Activated CD8-positive, alpha-beta T cell treated with anti-CD3 and anti-CD28 coated beads, Interleukin-2, amount 10 ng/mL, durations not matched to agents 7 days and 5 days (primary cell): ENCODE results near the gene FRMD5. TPM values are rescaled to one million over a fixed set of nuclear protein-coding genes. Genes with fewer than 3 reads are reported as not detected.

Experiments
- ATAC-seq: fragments of 150-1000 bp; cut with Tn5 transposase; one replicate; pipeline ENCODE4 v1.10.0; 2021; ENCODE audit warnings: moderate library complexity
- CTCF ChIA-PET: fragments of 350-600 bp; sonication (Branson Sonifier 250); formaldehyde crosslinking; loops from one replicate; lab custom pipeline; 2021; ENCODE audit warnings: antibody characterized with exemption; lab: Charles Lee
- POLR2A ChIA-PET: fragments of 350-600 bp; sonication (Branson Sonifier 250); formaldehyde crosslinking; loops from one replicate; lab custom pipeline; 2021; ENCODE audit warnings: antibody characterized with exemption; lab: Charles Lee
- DNase-seq: peaks from one replicate; pipeline ENCODE4 v3.0.0-alpha.2; 2020
- H3K27ac Mint-ChIP-seq: one replicate; pipeline ENCODE4 v1.8.0; 2021; ENCODE audit warnings: mild to moderate bottlenecking, mixed read lengths
- H3K27me3 Mint-ChIP-seq: one replicate; pipeline ENCODE4 v1.8.0; 2021; ENCODE audit warnings: low read depth, mixed read lengths
- H3K36me3 Mint-ChIP-seq: one replicate; pipeline ENCODE4 v1.8.0; 2021; ENCODE audit warnings: low read depth, mixed read lengths
- H3K4me1 Mint-ChIP-seq: one replicate; pipeline ENCODE4 v1.8.0; 2021; ENCODE audit warnings: low read depth, mixed read lengths
- H3K4me3 Mint-ChIP-seq: one replicate; pipeline ENCODE4 v1.8.0; 2021; ENCODE audit warnings: mild to moderate bottlenecking, mixed read lengths
- H3K9me3 Mint-ChIP-seq: one replicate; pipeline ENCODE4 v1.8.0; 2022; ENCODE audit warnings: mixed read lengths; ENCODE audit not compliant: insufficient read depth
- total RNA-seq, 2 experiments: library from RNA; stranded (reverse); gene quantifications; one replicate each; pipeline ENCODE4 v1.2.3, GENCODE V29; 2021

FRMD5 gene
- total RNA-seq, 2 experiments from 2014 or later: not detected

DNA sequence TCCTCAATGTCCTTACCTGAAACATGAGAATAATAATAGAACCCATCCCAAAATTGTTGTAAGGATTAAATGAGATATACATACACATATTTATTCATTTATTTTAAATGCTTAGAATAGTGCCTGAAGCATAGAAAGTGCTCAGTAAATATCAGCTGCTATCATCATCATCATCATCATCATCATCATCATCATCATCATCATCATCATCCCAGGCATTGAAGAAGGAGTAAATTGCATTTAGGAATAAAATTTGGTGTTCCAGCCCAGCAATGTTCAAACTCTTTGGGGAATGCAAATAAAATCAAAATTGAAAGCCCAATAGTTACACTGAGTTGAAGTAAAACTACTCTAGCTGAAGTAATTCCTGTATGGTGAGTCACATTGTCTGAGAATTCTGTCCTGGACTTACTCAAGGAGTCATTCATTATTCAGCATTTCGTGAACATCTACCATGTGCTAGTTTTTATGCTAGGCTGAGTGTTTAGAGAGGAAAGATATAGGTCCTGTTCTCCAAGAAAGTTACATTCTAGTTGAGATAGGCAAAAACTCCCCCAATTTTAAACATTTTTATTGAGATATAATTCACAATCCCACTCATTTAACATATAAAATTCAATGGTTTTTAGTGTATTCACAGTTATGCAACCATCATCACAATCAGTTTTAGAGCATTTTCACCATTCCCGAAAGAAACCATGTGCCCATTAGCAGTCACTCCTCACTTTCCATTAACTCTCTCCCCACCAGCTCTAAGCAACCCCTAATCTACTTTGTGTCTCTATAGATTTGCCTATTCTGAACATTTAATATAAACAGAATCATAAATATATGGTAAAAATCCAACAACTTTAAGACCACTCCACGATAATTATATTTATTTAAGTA lies 107.2 kb downstream of the FRMD5 start:
- Mint-ChIP-seq H3K4me3 (no peak overlapping the region), H3K27me3 (peaks cover 26% of the 10 kb centered on the region), H3K27ac (no peak overlapping the region), H3K4me1 (no peaks in the 10 kb centered on the region), H3K9me3 (no peaks in the 10 kb centered on the region), H3K36me3 (no peaks in the 10 kb centered on the region)
- DNase-seq: no peak
- ATAC-seq: no peak
- ChIA-PET CTCF (interaction anchor here (0.8 kb wide), 1 partner anchor 132 kb away, joined by 3 read pairs; no protein-coding TSS in a partner anchor), POLR2A (no interaction called here)

DNA sequence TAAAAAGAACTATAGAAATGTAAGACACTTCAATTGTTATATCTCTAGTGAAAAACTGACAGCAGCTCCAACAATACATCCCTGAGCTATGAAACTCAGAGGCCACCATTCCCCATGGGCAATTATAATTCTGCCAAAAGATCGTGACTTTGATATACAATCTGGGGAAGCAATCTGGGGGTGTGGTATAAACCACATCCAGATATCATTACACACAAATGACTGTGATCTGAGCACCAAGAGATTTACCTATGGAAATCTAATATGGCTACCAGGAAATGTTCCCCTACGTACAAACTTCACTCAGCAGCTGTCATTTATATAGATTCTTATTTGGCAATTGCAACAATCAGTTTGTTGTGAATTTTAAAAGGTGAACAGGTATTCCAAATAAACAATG lies 110.3 kb downstream of the FRMD5 start:
- no peaks in the 10 kb centered on the region for H3K4me1 Mint-ChIP-seq
- no peaks in the 10 kb centered on the region for H3K9me3 Mint-ChIP-seq
- peaks cover 34% of the 10 kb centered on the region for H3K27me3 Mint-ChIP-seq
- ChIA-PET POLR2A (no interaction called here), CTCF (interaction anchor here (1.4 kb wide), 1 partner anchor 18 kb away, joined by 5 read pairs; no protein-coding TSS in a partner anchor)
- no peak for ATAC-seq
- DNase-seq: no peak
- no peak overlapping the region for H3K27ac Mint-ChIP-seq
- H3K36me3 Mint-ChIP-seq: no peaks in the 10 kb centered on the region
- no peak overlapping the region for H3K4me3 Mint-ChIP-seq

- CTCF ChIA-PET: interaction anchor here (1.4 kb wide), 1 partner anchor 17 kb away, joined by 5 read pairs; no protein-coding TSS in a partner anchor
These were observed 110.9 kb downstream of the FRMD5 start for GRCh38 chr15:44084171-44084570.

GRCh38 chr15:44082558-44083157 lies 112.4 kb downstream of the FRMD5 start:
- ATAC-seq (no peak), DNase-seq (no peak)
- POLR2A ChIA-PET: interaction anchor here (0.5 kb wide), 1 partner anchor 12 kb away, joined by 3 read pairs; no protein-coding TSS in a partner anchor
- H3K27me3 Mint-ChIP-seq: peaks cover 42% of the 10 kb centered on the region
- no peaks in the 10 kb centered on the region for H3K36me3 Mint-ChIP-seq
- H3K4me3 Mint-ChIP-seq: no peak overlapping the region
- CTCF ChIA-PET: interaction anchor here (1.3 kb wide), 1 partner anchor 16 kb away, joined by 10 read pairs; no protein-coding TSS in a partner anchor
- H3K27ac Mint-ChIP-seq: no peak overlapping the region
- H3K9me3 Mint-ChIP-seq: no peaks in the 10 kb centered on the region
- no peaks in the 10 kb centered on the region for H3K4me1 Mint-ChIP-seq

More at GRCh38 chr15:44084171-44084570, 110.9 kb downstream of the FRMD5 start:
- POLR2A ChIA-PET: no interaction called here
- H3K4me1 Mint-ChIP-seq: no peaks in the 10 kb centered on the region
- DNase-seq: no peak
- no peak for ATAC-seq
- H3K27me3 Mint-ChIP-seq: peaks cover 38% of the 10 kb centered on the region
- no peak overlapping the region for H3K27ac Mint-ChIP-seq
- no peaks in the 10 kb centered on the region for H3K36me3 Mint-ChIP-seq
- H3K9me3 Mint-ChIP-seq: no peaks in the 10 kb centered on the region
- no peak overlapping the region for H3K4me3 Mint-ChIP-seq

GRCh38 chr15:44081026-44082013 lies 113.8 kb downstream of the FRMD5 start:
- Mint-ChIP-seq H3K4me3 (no peak overlapping the region), H3K36me3 (no peaks in the 10 kb centered on the region), H3K27ac (no peak overlapping the region), H3K9me3 (no peaks in the 10 kb centered on the region), H3K27me3 (peaks cover 45% of the 10 kb centered on the region), H3K4me1 (no peaks in the 10 kb centered on the region)
- POLR2A ChIA-PET: interaction anchor here (0.6 kb wide), 1 partner anchor 349 kb away, joined by 3 read pairs; no protein-coding TSS in a partner anchor
- no peak for ATAC-seq
- CTCF ChIA-PET: no interaction called here
- DNase-seq: no peak

GRCh38 chr15:44075535-44075934 lies 119.5 kb downstream of the FRMD5 start:
- no peaks in the 10 kb centered on the region for H3K4me1 Mint-ChIP-seq
- no peak overlapping the region for H3K4me3 Mint-ChIP-seq
- H3K27me3 Mint-ChIP-seq: peaks cover 33% of the 10 kb centered on the region
- DNase-seq: no peak
- ChIA-PET POLR2A (no interaction called here), CTCF (no interaction called here)
- H3K9me3 Mint-ChIP-seq: no peaks in the 10 kb centered on the region
- no peak for ATAC-seq
- no peak overlapping the region for H3K27ac Mint-ChIP-seq
- no peaks in the 10 kb centered on the region for H3K36me3 Mint-ChIP-seq

- DNase-seq: no peak
These were observed 125.6 kb downstream of the FRMD5 start for GRCh38 chr15:44069489-44069888.

DNA sequence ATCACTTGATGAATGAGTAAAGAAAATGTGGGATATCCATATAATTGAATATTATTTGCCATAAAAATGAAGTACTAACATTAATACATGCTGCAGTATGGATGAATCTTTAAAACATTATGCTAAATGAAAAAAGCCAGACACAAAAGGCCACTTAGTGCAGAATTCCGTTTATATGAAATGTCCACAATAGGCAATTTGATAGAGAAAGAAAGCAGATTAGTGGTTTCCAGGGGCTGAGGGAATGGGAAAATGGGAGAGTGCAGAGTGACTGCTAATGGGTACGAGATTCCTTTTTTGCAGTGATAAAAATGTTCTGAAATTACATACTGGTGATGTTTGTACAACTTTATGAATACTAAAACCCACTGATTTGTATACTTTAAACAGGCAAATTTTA lies 126.7 kb downstream of the FRMD5 start:
- H3K27me3 Mint-ChIP-seq: peaks cover 28% of the 10 kb centered on the region
- POLR2A ChIA-PET: no interaction called here
- DNase-seq (no peak), ATAC-seq (no peak)
- no peaks in the 10 kb centered on the region for H3K9me3 Mint-ChIP-seq
- H3K4me3 Mint-ChIP-seq: no peak overlapping the region
- no peaks in the 10 kb centered on the region for H3K36me3 Mint-ChIP-seq
- H3K4me1 Mint-ChIP-seq: no peaks in the 10 kb centered on the region
- H3K27ac Mint-ChIP-seq: no peak overlapping the region
- CTCF ChIA-PET: no interaction called here

More at GRCh38 chr15:44069489-44069888, 125.6 kb downstream of the FRMD5 start:
- no peak overlapping the region for H3K4me3 Mint-ChIP-seq
- H3K4me1 Mint-ChIP-seq: no peaks in the 10 kb centered on the region
- no peaks in the 10 kb centered on the region for H3K9me3 Mint-ChIP-seq
- H3K27ac Mint-ChIP-seq: no peak overlapping the region
- H3K36me3 Mint-ChIP-seq: no peaks in the 10 kb centered on the region
- POLR2A ChIA-PET: no interaction called here
- CTCF ChIA-PET: interaction anchor here (1.6 to 1.9 kb wide), 2 partner anchors 165 to 167 kb away, joined by 9 to 10 read pairs; no protein-coding TSS in a partner anchor
- H3K27me3 Mint-ChIP-seq: peaks cover 28% of the 10 kb centered on the region
- ATAC-seq: no peak

DNA sequence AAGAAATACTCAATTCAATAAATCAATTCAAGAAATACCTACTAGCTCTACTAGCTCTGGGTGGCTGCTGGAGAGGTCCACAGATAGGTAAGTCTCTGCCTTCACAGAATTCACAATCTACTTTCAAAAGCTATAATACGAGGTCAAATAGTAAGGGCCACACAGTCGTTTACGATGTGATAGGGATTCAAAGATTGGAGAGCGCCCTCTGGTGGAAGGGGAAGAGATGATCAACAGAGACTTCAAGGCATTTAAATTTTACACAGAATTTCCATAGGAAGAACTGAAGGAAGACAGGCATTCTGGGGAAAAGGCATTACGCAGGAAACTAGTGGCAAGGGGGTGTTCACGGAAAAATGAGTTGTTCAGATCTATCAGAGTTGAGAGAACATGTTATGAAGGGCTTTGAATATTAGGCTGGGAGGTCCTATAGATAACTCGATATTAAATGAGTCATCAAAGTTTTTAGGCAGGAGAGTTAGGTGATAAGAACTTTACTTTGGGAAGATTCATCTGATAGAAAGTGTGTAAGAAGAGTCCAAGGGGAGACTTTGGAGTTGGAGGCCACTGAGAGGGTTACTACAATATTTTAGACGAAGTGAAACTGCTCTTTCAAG lies 128.8 kb downstream of the FRMD5 start:
- Mint-ChIP-seq H3K27me3 (peaks cover 26% of the 10 kb centered on the region), H3K4me3 (no peak overlapping the region), H3K27ac (no peak overlapping the region), H3K4me1 (no peaks in the 10 kb centered on the region), H3K36me3 (no peaks in the 10 kb centered on the region), H3K9me3 (no peaks in the 10 kb centered on the region)
- peak; percentile 79 for DNase-seq
- ChIA-PET CTCF (interaction anchor here (0.5 to 4.1 kb wide), 46 partner anchors 8 to 321 kb away, joined by 3 to 72 read pairs (median 4); no protein-coding TSS in a partner anchor), POLR2A (no interaction called here)
- peak; percentile 44 for ATAC-seq

DNA sequence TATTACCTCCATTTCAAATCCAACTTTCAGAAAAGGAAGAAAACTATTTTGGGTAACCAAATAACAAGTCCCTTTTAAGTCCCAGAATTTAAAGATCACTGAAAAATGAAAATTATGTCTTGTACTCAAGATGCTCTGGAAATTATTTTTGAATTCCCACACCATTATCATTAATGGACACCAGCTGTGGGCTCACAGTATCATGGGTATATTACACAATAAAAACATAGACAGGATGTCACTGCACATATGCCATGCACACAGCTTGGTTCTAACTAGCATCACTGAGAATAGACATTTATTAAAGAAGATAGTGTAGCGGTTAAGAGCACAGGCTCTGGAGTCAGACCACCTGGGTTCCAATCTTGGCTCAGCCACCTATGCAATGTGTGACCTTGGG lies 130.4 kb downstream of the FRMD5 start:
- CTCF ChIA-PET: interaction anchor here (0.8 to 4.1 kb wide), 3 partner anchors 10 to 162 kb away, joined by 3 to 72 read pairs (median 4); no protein-coding TSS in a partner anchor
- Mint-ChIP-seq H3K9me3 (no peaks in the 10 kb centered on the region), H3K4me1 (no peaks in the 10 kb centered on the region), H3K27ac (no peak overlapping the region), H3K4me3 (no peak overlapping the region), H3K27me3 (peaks cover 26% of the 10 kb centered on the region), H3K36me3 (no peaks in the 10 kb centered on the region)
- DNase-seq: no peak
- POLR2A ChIA-PET: no interaction called here
- ATAC-seq: no peak

- no peaks in the 10 kb centered on the region for H3K9me3 Mint-ChIP-seq
- ChIA-PET POLR2A (no interaction called here), CTCF (no interaction called here)
- DNase-seq: no peak
- no peak overlapping the region for H3K4me3 Mint-ChIP-seq
- no peak overlapping the region for H3K27ac Mint-ChIP-seq
- peaks cover 5% of the 10 kb centered on the region for H3K4me1 Mint-ChIP-seq
- no peaks in the 10 kb centered on the region for H3K36me3 Mint-ChIP-seq
- H3K27me3 Mint-ChIP-seq: peaks cover 28% of the 10 kb centered on the region
- no peak for ATAC-seq
These were observed 136.9 kb downstream of the FRMD5 start for GRCh38 chr15:44058126-44058525.
